ENCODE results near the gene DOP1A.

GRCh38 chr6:83126223-83126622 lies 58.8 kb downstream of the DOP1A start:
- TF ChIP-seq POLR2A (IDR thresholded peaks at IDR 0.05), result no peak
- TF ChIP-seq POLR2AphosphoS5 (IDR thresholded peaks at IDR 0.05), result no peak
- TF ChIP-seq EP300 (IDR thresholded peaks at IDR 0.05), result no peak
